ENCODE results near the gene SLC38A11. TPM values are rescaled to one million over a fixed set of nuclear protein-coding genes. Genes with fewer than 3 reads are reported as not detected.
"Not testable (repeated sequence)": the region's sequence is repeated elsewhere in the genome, so short reads cannot be mapped to it uniquely, and the experiment has no call there.

SLC38A11 gene
- total RNA-seq = 10 to 100 TPM in 1 of 4 donors, 1 to 10 TPM in 2, not detected in 1; 2.4 to 12.0 (median 3.3) TPM

- Histone ChIP-seq H3K27ac (no peak within 1 kb of the TSS), H3K4me3 (peak within 1 kb of the TSS; percentile 4 to 53 (median 27)), H3K27me3 (peaks cover 29% of the 10 kb centered on the region), H3K4me1 (peaks cover 0 to 14% (median 5%) of the 10 kb centered on the region in 4 donors), H3K9me3 (no peaks in the 10 kb centered on the region), H3K36me3 (no peaks in the 10 kb centered on the region)
- DNase-seq = peak; percentile 22
- TF ChIP-seq EP300 (IDR thresholded peaks at IDR 0.05; ENCODE audit: low read depth) (no peak), POLR2A (IDR thresholded peaks at IDR 0.05) (no peak), POLR2AphosphoS5 (IDR thresholded peaks at IDR 0.05) (no peak), CTCF (IDR thresholded peaks at IDR 0.05) (no peak)
- in situ Hi-C loops (cut with MboI; ENCODE audit: low pct_ligation_motif_present in 1 of 4, low pct_unique_long_range_greater_than_20kb in 1 of 4, low sequenced_read_pairs in 3 of 4) = no loop called here
- intact Hi-C loops (cut with DNase I; ENCODE audit: low total_unique reads) = no loop called here
- 34 to 38% methylated on average over 2 to 22 of the region's 34 CpGs for WGBS, 2 donors (ENCODE audit: low coverage in 1 of 2)
Measured at GRCh38 chr2:164954954-164955701, at the start of gene SLC38A11. Gene SLC38A11 (minus strand): TSS chr2:164955525. CDS start chr2:164955247, 278 bp downstream.

GRCh38 chr2:165003443-165004130 lies 48.3 kb upstream of the SLC38A11 start:
- DNase-seq = no peak
- 83 to 89% methylated on average over 6 to 24 of the region's 24 CpGs for WGBS, 2 donors (ENCODE audit: low coverage in 1 of 2)
- Histone ChIP-seq H3K9me3 (no peaks in the 10 kb centered on the region), H3K4me3 (no peak overlapping the region), H3K36me3 (no peaks in the 10 kb centered on the region), H3K27ac (no peak overlapping the region), H3K4me1 (no peaks in the 10 kb centered on the region), H3K27me3 (no peaks in the 10 kb centered on the region)
- intact Hi-C loops (cut with DNase I; ENCODE audit: low total_unique reads) = no loop called here
- TF ChIP-seq EP300 (IDR thresholded peaks at IDR 0.05; ENCODE audit: low read depth) (no peak), CTCF (IDR thresholded peaks at IDR 0.05) (no peak), POLR2AphosphoS5 (IDR thresholded peaks at IDR 0.05) (no peak), POLR2A (IDR thresholded peaks at IDR 0.05) (no peak)
- in situ Hi-C loops (cut with MboI; ENCODE audit: low pct_ligation_motif_present in 1 of 4, low pct_unique_long_range_greater_than_20kb in 1 of 4, low sequenced_read_pairs in 3 of 4) = loop anchor here in 2 of 4 donors (25.0 kb wide), 1 partner anchor 209 kb away; the partner anchor contains the start of gene SCN3A (in 2 of the 2)

GRCh38 chr2:165002638-165003037 lies 47.3 kb upstream of the SLC38A11 start:
- WGBS, 2 donors (ENCODE audit: low coverage in 1 of 2) = 78 to 89% methylated on average over 1 of the region's 1 CpG
- intact Hi-C loops (cut with DNase I; ENCODE audit: low total_unique reads) = no loop called here
- in situ Hi-C loops (cut with MboI; ENCODE audit: low pct_ligation_motif_present in 1 of 4, low pct_unique_long_range_greater_than_20kb in 1 of 4, low sequenced_read_pairs in 3 of 4) = loop anchor here in 2 of 4 donors (25.0 kb wide), 1 partner anchor 210 kb away; the partner anchor contains the start of gene SCN3A (in 2 of the 2)
- Histone ChIP-seq H3K4me1 (no peaks in the 10 kb centered on the region), H3K9me3 (no peaks in the 10 kb centered on the region), H3K36me3 (no peaks in the 10 kb centered on the region), H3K27ac (no peak overlapping the region), H3K27me3 (no peaks in the 10 kb centered on the region), H3K4me3 (no peak overlapping the region)
- no peak for TF ChIP-seq EP300 (IDR thresholded peaks at IDR 0.05; ENCODE audit: low read depth)
- TF ChIP-seq POLR2AphosphoS5 (IDR thresholded peaks at IDR 0.05) = no peak
- TF ChIP-seq POLR2A (IDR thresholded peaks at IDR 0.05) = no peak
- TF ChIP-seq CTCF (IDR thresholded peaks at IDR 0.05) = no peak
- no peak for DNase-seq

GRCh38 chr2:164994664-164995299 lies 39.5 kb upstream of the SLC38A11 start:
- H3K27ac ChIP-seq; intact Hi-C loops (cut with DNase I; ENCODE audit: low total_unique reads); H3K36me3 ChIP-seq; H3K4me3 ChIP-seq; in situ Hi-C loops (cut with MboI; ENCODE audit: low pct_ligation_motif_present in 1 of 4, low pct_unique_long_range_greater_than_20kb in 1 of 4, low sequenced_read_pairs in 3 of 4); H3K27me3 ChIP-seq; H3K9me3 ChIP-seq; DNase-seq: not testable (repeated sequence)
- peaks cover 3 to 11% (median 5%) of the 10 kb centered on the region in 4 donors for H3K4me1 ChIP-seq
- WGBS, 2 donors (ENCODE audit: low coverage in 1 of 2) = 96% methylated on average over 37 of the region's 43 CpGs; no CpG with 5 or more reads in 1 of the 2 donors
